Mucosa of rectum (tissue), 2 donors: ENCODE data around the gene ANP32B.
A peak's percentile ranks its signal among the peaks of the same experiment; 100 is the strongest.

Experiments used
- H3K27ac ChIP-seq, 2 donors: one replicate each; pipeline ENCODE4 v1.7.0; 2013; ENCODE audit warnings: inconsistent platforms in 2 of 2, low read depth in 2 of 2, low read length in 2 of 2
- H3K27me3 ChIP-seq, 2 donors: one replicate each; pipeline ENCODE4 v1.7.0; 2013; ENCODE audit warnings: low read length in 2 of 2; ENCODE audit not compliant: control insufficient read depth in 2 of 2, insufficient read depth in 2 of 2
- H3K36me3 ChIP-seq, 2 donors: one replicate each; pipeline ENCODE4 v1.7.0; 2013; ENCODE audit warnings: low read length in 2 of 2; ENCODE audit not compliant: control insufficient read depth in 2 of 2, insufficient read depth in 2 of 2
- H3K4me1 ChIP-seq, 2 donors: one replicate each; pipeline ENCODE4 v1.7.0; 2013; ENCODE audit warnings: low read length in 2 of 2, mild to moderate bottlenecking in 1 of 2; ENCODE audit not compliant: control insufficient read depth in 2 of 2, insufficient read depth in 2 of 2
- H3K4me3 ChIP-seq, 2 donors: one replicate each; pipeline ENCODE4 v1.7.0; 2013; ENCODE audit warnings: low read length in 2 of 2
- H3K9ac ChIP-seq, 2 donors: one replicate each; pipeline ENCODE4 v1.7.0; 2013; ENCODE audit warnings: low read length in 2 of 2, low read depth in 1 of 2, mild to moderate bottlenecking in 1 of 2
- H3K9me3 ChIP-seq, 2 donors: one replicate each; pipeline ENCODE4 v1.7.0; 2013; ENCODE audit warnings: low read length in 2 of 2; ENCODE audit not compliant: control insufficient read depth in 2 of 2
- donor health status: healthy.
- donor health status: Normal muscosa, but diverticular disease.

The ANP32B gene

GRCh38 chr9:97982683-97983588 is at the start of gene ANP32B:
Gene ANP32B, plus strand, starts transcription at chr9:97983341. Its CDS starts 215 bp downstream, at chr9:97983556.
- Histone ChIP-seq H3K36me3 (no peaks in the 10 kb centered on the region), H3K4me1 (peaks cover 22 to 23% of the 10 kb centered on the region in 2 donors), H3K27ac (peak within 1 kb of the TSS; percentile 98), H3K4me3 (peak within 1 kb of the TSS; percentile 84 to 88), H3K9ac (peak within 1 kb of the TSS; percentile 85 to 99), H3K27me3 (no peaks in the 10 kb centered on the region), H3K9me3 (no peaks in the 10 kb centered on the region)

GRCh38 chr9:97934321-97935115 is 48.6 kb upstream of the ANP32B start:
- Histone ChIP-seq H3K36me3 (no peaks in the 10 kb centered on the region), H3K27ac (no peak overlapping the region), H3K9me3 (no peaks in the 10 kb centered on the region), H3K9ac (no peak overlapping the region), H3K27me3 (peaks cover 0 to 5% of the 10 kb centered on the region in 2 donors), H3K4me1 (no peaks in the 10 kb centered on the region), H3K4me3 (no peak overlapping the region)

- H3K4me3 ChIP-seq: no peak overlapping the region
- no peak overlapping the region for H3K27ac ChIP-seq
- H3K9me3 ChIP-seq: no peaks in the 10 kb centered on the region
- peaks cover 0 to 5% of the 10 kb centered on the region in 2 donors for H3K27me3 ChIP-seq
- no peaks in the 10 kb centered on the region for H3K4me1 ChIP-seq
- H3K9ac ChIP-seq: no peak overlapping the region
- H3K36me3 ChIP-seq: no peaks in the 10 kb centered on the region
Observed at GRCh38 chr9:97935276-97935675, 47.9 kb upstream of the ANP32B start.

GRCh38 chr9:97936998-97937397 is 46.1 kb upstream of the ANP32B start:
- H3K9me3 ChIP-seq: no peaks in the 10 kb centered on the region
- no peaks in the 10 kb centered on the region for H3K36me3 ChIP-seq
- no peak overlapping the region for H3K27ac ChIP-seq
- H3K27me3 ChIP-seq: peaks cover 0 to 3% of the 10 kb centered on the region in 2 donors
- no peak overlapping the region for H3K4me3 ChIP-seq
- H3K9ac ChIP-seq: no peak overlapping the region
- no peaks in the 10 kb centered on the region for H3K4me1 ChIP-seq

- no peak within 1 kb of the TSS for H3K4me3 ChIP-seq
- no peaks in the 10 kb centered on the region for H3K9me3 ChIP-seq
- H3K27me3 ChIP-seq: peaks cover 1 to 3% of the 10 kb centered on the region in 2 donors
- H3K4me1 ChIP-seq: no peaks in the 10 kb centered on the region
- H3K36me3 ChIP-seq: no peaks in the 10 kb centered on the region
- no peak within 1 kb of the TSS for H3K9ac ChIP-seq
- no peak within 1 kb of the TSS for H3K27ac ChIP-seq
Observed at GRCh38 chr9:97938081-97938644, 45.0 kb upstream of the ANP32B start, which contains the start of gene HEMGN. Gene HEMGN, minus strand, starts transcription at chr9:97938172. Its CDS starts 36 bp downstream, at chr9:97938136.

GRCh38 chr9:97940233-97940632 is 42.9 kb upstream of the ANP32B start:
- Histone ChIP-seq H3K9ac (no peak overlapping the region), H3K27ac (no peak overlapping the region), H3K27me3 (peaks cover 3 to 6% of the 10 kb centered on the region in 2 donors), H3K4me3 (no peak overlapping the region), H3K4me1 (no peaks in the 10 kb centered on the region), H3K36me3 (no peaks in the 10 kb centered on the region), H3K9me3 (no peaks in the 10 kb centered on the region)

- Histone ChIP-seq H3K36me3 (no peaks in the 10 kb centered on the region), H3K27ac (no peak overlapping the region), H3K9ac (no peak overlapping the region), H3K4me1 (no peaks in the 10 kb centered on the region), H3K27me3 (peaks cover 3 to 6% of the 10 kb centered on the region in 2 donors), H3K4me3 (no peak overlapping the region), H3K9me3 (no peaks in the 10 kb centered on the region)
Observed at GRCh38 chr9:97940741-97941140, 42.4 kb upstream of the ANP32B start.

GRCh38 chr9:97941323-97941722 is 41.8 kb upstream of the ANP32B start:
- H3K27me3 ChIP-seq: peaks cover 3 to 6% of the 10 kb centered on the region in 2 donors

GRCh38 chr9:97943308-97943855 is 39.8 kb upstream of the ANP32B start:
- Histone ChIP-seq H3K36me3 (no peaks in the 10 kb centered on the region), H3K4me3 (no peak overlapping the region), H3K4me1 (no peaks in the 10 kb centered on the region), H3K9ac (no peak overlapping the region), H3K9me3 (no peaks in the 10 kb centered on the region), H3K27me3 (peaks cover 3 to 6% of the 10 kb centered on the region in 2 donors), H3K27ac (no peak overlapping the region)

More at GRCh38 chr9:97941323-97941722, 41.8 kb upstream of the ANP32B start:
- no peaks in the 10 kb centered on the region for H3K36me3 ChIP-seq
- H3K4me1 ChIP-seq: no peaks in the 10 kb centered on the region
- no peak overlapping the region for H3K4me3 ChIP-seq
- H3K27ac ChIP-seq: no peak overlapping the region
- H3K9ac ChIP-seq: no peak overlapping the region
- no peaks in the 10 kb centered on the region for H3K9me3 ChIP-seq
